ENCODE results near the gene SURF4. TPM values are rescaled to one million over a fixed set of nuclear protein-coding genes. Genes with fewer than 3 reads are reported as not detected.
A peak's percentile ranks its signal among the peaks of the same experiment; 100 is the strongest.

Gene SURF4
- polyA plus RNA-seq, 3 donors: 61.4 to 175 (median 157) TPM

- Histone ChIP-seq H3K27me3 (ENCODE audit: control insufficient read depth in 2 of 2, insufficient read depth in 2 of 2, low read length in 2 of 2) (no peaks in the 10 kb centered on the region), H3K4me1 (ENCODE audit: control insufficient read depth in 1 of 2, insufficient read depth in 2 of 2, low read length in 2 of 2) (no peaks in the 10 kb centered on the region), H3K4me2 (replicated peaks; ENCODE audit: extremely low read depth, low read length, poor library complexity, severe bottlenecking) (no peak overlapping the region), H3K79me2 (ENCODE audit: insufficient read depth, low read length) (no peaks in the 10 kb centered on the region), H2AFZ (ENCODE audit: insufficient read depth, low read depth, low read length, poor library complexity, severe bottlenecking) (no peak overlapping the region), H3K36me3 (replicated peaks in 1 of 2; ENCODE audit: control insufficient read depth in 1 of 2, insufficient read depth in 2 of 2, low read length in 2 of 2) (no peaks in the 10 kb centered on the region), H3K4me3 (replicated peaks in 1 of 3; ENCODE audit: low read depth in 2 of 3, low read length in 3 of 3) (no peak overlapping the region), H3K9ac (ENCODE audit: insufficient read depth, low read length, poor library complexity, severe bottlenecking) (no peak overlapping the region), H3K9me3 (replicated peaks in 1 of 2; ENCODE audit: control insufficient read depth in 1 of 2, insufficient read depth in 1 of 2, low read length in 2 of 2) (no peaks in the 10 kb centered on the region), H3K27ac (ENCODE audit: low read depth in 1 of 2, low read length in 2 of 2) (no peak overlapping the region), H4K20me1 (ENCODE audit: insufficient read depth, low read length) (no peaks in the 10 kb centered on the region)
- Mint-ChIP-seq H3K4me3 (no peak overlapping the region), H3K4me1 (no peaks in the 10 kb centered on the region), H3K36me3 (no peaks in the 10 kb centered on the region), H3K9me3 (peaks cover 0 to 3% (median 0%) of the 10 kb centered on the region in 7 donors), H3K27ac (peak overlapping the region in 1 of 7 donors; percentile 70), H3K27me3 (ENCODE audit: low read depth in 3 of 3) (peaks cover 1 to 6% (median 2%) of the 10 kb centered on the region in 3 donors)
- intact Hi-C loops (cut with micrococcal nuclease): no loop called here
- DNase-seq: no peak
- TF ChIP-seq CTCF (IDR thresholded peaks at IDR 0.05): no peak
- WGBS (ENCODE audit: insufficient coverage): 100% methylated on average over 1 of the region's 2 CpGs
Observed at GRCh38 chr9:133315997-133316396, 59.9 kb downstream of the SURF4 start.

Small RNA genes lying within 50 kb of the gene (small RNA-seq; reads per million reads assigned to genes)
- not detected for gene RF00019 (ENCODE audit: insufficient read length, low read depth)
- not detected for gene SNORD24 (ENCODE audit: insufficient read length, low read depth)
- gene SNORD36A (ENCODE audit: insufficient read length, low read depth): not detected
- not detected for gene SNORD36B (ENCODE audit: insufficient read length, low read depth)
- gene SNORD36C (ENCODE audit: insufficient read length, low read depth): not detected

Other genes starting within 250 kb of the SURF4 start
- gene GBGT1, start 212.1 kb downstream of the SURF4 start, polyA plus RNA-seq: 10 to 100 TPM in 1 of 3 donors, 1 to 10 TPM in 2; 7.1 to 40.1 (median 8.0) TPM
- not detected for gene OBP2B, start 166.8 kb downstream of the SURF4 start, polyA plus RNA-seq
- gene ABO, start 100.9 kb downstream of the SURF4 start, polyA plus RNA-seq: 1 to 10 TPM in 1 of 3 donors, under 1 TPM in 1, not detected in 1; 0.50 to 2.1 TPM
- 10 to 100 TPM in 1 of 3 donors, 1 to 10 TPM in 1, under 1 TPM in 1; 0.75 to 12.9 (median 2.9) TPM for gene SURF6, start 39.9 kb downstream of the SURF4 start, polyA plus RNA-seq
- gene MED22, start 27.9 kb downstream of the SURF4 start, polyA plus RNA-seq: 10 to 100 TPM in 1 of 3 donors, 1 to 10 TPM in 2; 6.8 to 27.7 (median 9.6) TPM
- 1,000 to 10,000 TPM in 1 of 3 donors, 100 to 1,000 TPM in 2; 390 to 2,322 (median 437) TPM for gene RPL7A, start 27.8 kb downstream of the SURF4 start, polyA plus RNA-seq
- 100 to 1,000 TPM in 1 of 3 donors, 10 to 100 TPM in 2; 60.5 to 140 (median 98.4) TPM for gene SURF1, start 19.6 kb downstream of the SURF4 start, polyA plus RNA-seq
- 10 to 100 TPM; 17.5 to 24.7 (median 17.6) TPM for gene SURF2, start 19.5 kb downstream of the SURF4 start, polyA plus RNA-seq
- under 1 TPM in 1 of 3 donors, not detected in 2; 0.27 TPM for gene STKLD1, start 306 bp upstream of the SURF4 start, polyA plus RNA-seq
- 10 to 100 TPM in 1 of 3 donors, 1 to 10 TPM in 2; 3.0 to 11.0 (median 4.2) TPM for gene REXO4, start 42.0 kb upstream of the SURF4 start, polyA plus RNA-seq
- under 1 TPM in 1 of 3 donors, not detected in 2; 0.77 TPM for gene ADAMTS13, start 46.3 kb upstream of the SURF4 start, polyA plus RNA-seq
- gene CACFD1, start 83.9 kb upstream of the SURF4 start, polyA plus RNA-seq: 1 to 10 TPM; 5.0 to 6.7 (median 5.1) TPM
- gene SLC2A6, start 103.0 kb upstream of the SURF4 start, polyA plus RNA-seq: 100 to 1,000 TPM in 1 of 3 donors, 10 to 100 TPM in 2; 43.2 to 127 (median 60.4) TPM
- not detected for gene MYMK, start 148.9 kb upstream of the SURF4 start, polyA plus RNA-seq
- gene ADAMTSL2, start 158.6 kb upstream of the SURF4 start, polyA plus RNA-seq: under 1 TPM in 1 of 3 donors, not detected in 2; 0.08 TPM
- not detected for gene FAM163B, start 233.3 kb upstream of the SURF4 start, polyA plus RNA-seq

Measured in CD14-positive monocyte (primary cell).